PC-9 (cell line): Measurements from ENCODE around the gene TSFM.

ENCODE experiments used
- CTCF ChIP-seq: fragments of 200-600 bp; sonication (generic); conservative IDR thresholded peaks from 2 replicates; pipeline ENCODE4 v1.6.1; 2017; ENCODE audit warnings: mixed run types, antibody characterized with exemption, mild to moderate bottlenecking, moderate library complexity
- EZH2 ChIP-seq: fragments of 200-600 bp; sonication (generic); IDR thresholded peaks from 2 replicates; pipeline ENCODE4 v1.8.0; 2017; ENCODE audit warnings: antibody characterized with exemption, low read depth

- TF ChIP-seq CTCF: no peak
- TF ChIP-seq EZH2: no peak
Observed at GRCh38 chr12:57826966-57827365, 44.4 kb downstream of the TSFM start.
